H9 (cell line): Measurements from ENCODE around the gene DCHS1. TPM values are rescaled to one million over a fixed set of nuclear protein-coding genes. Genes with fewer than 3 reads are reported as not detected.

Experiments
- DNase-seq: peaks from one replicate; pipeline ENCODE4 v3.0.0-alpha.2; 2017
- H2AFZ ChIP-seq: one replicate; pipeline ENCODE4 v1.6.1; 2013; ENCODE audit warnings: mild to moderate bottlenecking, low read length, control low read depth, moderate library complexity
- H2AK5ac ChIP-seq: 2 replicates; pipeline ENCODE4 v1.6.1; 2013; ENCODE audit warnings: low read length, control low read depth, mixed read lengths; ENCODE audit not compliant: insufficient read length
- H2BK120ac ChIP-seq: one replicate; pipeline ENCODE4 v1.6.1; 2013; ENCODE audit warnings: low read depth, mild to moderate bottlenecking, low read length, control low read depth, inconsistent platforms; ENCODE audit not compliant: poor library complexity, severe bottlenecking
- H2BK12ac ChIP-seq: 2 replicates; pipeline ENCODE4 v1.6.1; 2013; ENCODE audit warnings: low read length, control low read depth, mixed read lengths, low read depth; ENCODE audit not compliant: insufficient read length
- H2BK15ac ChIP-seq: 2 replicates; pipeline ENCODE4 v1.6.1; 2013; ENCODE audit warnings: low read depth, low read length, control low read depth
- H2BK20ac ChIP-seq: one replicate; pipeline ENCODE4 v1.6.1; 2013; ENCODE audit warnings: low read depth, mild to moderate bottlenecking, low read length, control low read depth, inconsistent platforms; ENCODE audit not compliant: poor library complexity, severe bottlenecking
- H2BK5ac ChIP-seq: 2 replicates; pipeline ENCODE4 v1.6.1; 2013; ENCODE audit warnings: low read length, control low read depth, mixed read lengths; ENCODE audit not compliant: insufficient read length
- H3K14ac ChIP-seq: 2 replicates; pipeline ENCODE4 v1.6.1; 2013; ENCODE audit warnings: low read length, control low read depth; ENCODE audit not compliant: insufficient read depth
- H3K18ac ChIP-seq: 2 replicates; pipeline ENCODE4 v1.6.1; 2013; ENCODE audit warnings: low read depth, mild to moderate bottlenecking, mixed read lengths, low read length, control low read depth; ENCODE audit not compliant: insufficient read length
- H3K23ac ChIP-seq: 2 replicates; pipeline ENCODE4 v1.6.1; 2013; ENCODE audit warnings: low read length, control low read depth, mixed read lengths, low read depth; ENCODE audit not compliant: insufficient read length
- H3K23me2 ChIP-seq: 2 replicates; pipeline ENCODE4 v1.6.1; 2013; ENCODE audit warnings: low read depth, mild to moderate bottlenecking, mixed read lengths, low read length, control low read depth; ENCODE audit not compliant: insufficient read length, poor library complexity, severe bottlenecking
- H3K27ac ChIP-seq: 2 replicates; pipeline ENCODE4 v1.5.1; 2013; ENCODE audit warnings: low read length, control low read depth, mixed read lengths, low read depth; ENCODE audit not compliant: insufficient read length
- H3K27me3 ChIP-seq: 2 replicates; pipeline ENCODE4 v1.6.1; 2013; ENCODE audit warnings: low read length, control low read depth, inconsistent platforms; ENCODE audit not compliant: insufficient read depth
- H3K4ac ChIP-seq: 2 replicates; pipeline ENCODE4 v1.6.1; 2013; ENCODE audit warnings: low read depth, mild to moderate bottlenecking, control low read depth, inconsistent platforms, low read length, moderate library complexity
- H3K4me1 ChIP-seq: 2 replicates; pipeline ENCODE4 v1.6.1; 2013; ENCODE audit warnings: low read length, control low read depth, inconsistent platforms; ENCODE audit not compliant: insufficient read depth
- H3K4me2 ChIP-seq: 2 replicates; pipeline ENCODE4 v1.6.1; 2013; ENCODE audit warnings: low read length, control low read depth, mixed read lengths; ENCODE audit not compliant: insufficient read length, insufficient read depth
- H3K56ac ChIP-seq: 2 replicates; pipeline ENCODE4 v1.6.1; 2013; ENCODE audit warnings: low read depth, mild to moderate bottlenecking, mixed read lengths, low read length, control low read depth; ENCODE audit not compliant: insufficient read length
- H3K79me1 ChIP-seq: 2 replicates; pipeline ENCODE4 v1.6.1; 2013; ENCODE audit warnings: low read depth, mild to moderate bottlenecking, moderate library complexity, low read length, control low read depth, inconsistent platforms; ENCODE audit not compliant: insufficient read depth, poor library complexity, severe bottlenecking
- H3K79me2 ChIP-seq: 2 replicates; pipeline ENCODE4 v1.6.1; 2013; ENCODE audit warnings: low read length, control low read depth, inconsistent platforms; ENCODE audit not compliant: insufficient read depth
- H3K9ac ChIP-seq: 2 replicates; pipeline ENCODE4 v1.6.1; 2013; ENCODE audit warnings: low read length, control low read depth, mixed read lengths; ENCODE audit not compliant: insufficient read length; ENCODE audit errors: extremely low read depth
- H3K9me3 ChIP-seq: one replicate; pipeline ENCODE4 v1.6.1; 2013; ENCODE audit warnings: low read depth, low read length, inconsistent platforms; ENCODE audit not compliant: control insufficient read depth
- H3T11ph ChIP-seq: one replicate; pipeline ENCODE4 v1.6.1; 2013; ENCODE audit warnings: mild to moderate bottlenecking, low read length, control low read depth, inconsistent platforms
- H4K20me1 ChIP-seq: one replicate; pipeline ENCODE4 v1.6.1; 2013; ENCODE audit not compliant: control insufficient read depth, insufficient read length, insufficient read depth
- H4K5ac ChIP-seq: 2 replicates; pipeline ENCODE4 v1.6.1; 2013; ENCODE audit warnings: low read depth, mild to moderate bottlenecking, mixed read lengths, low read length, control low read depth; ENCODE audit not compliant: insufficient read length
- H4K8ac ChIP-seq: replicated peaks from 2 replicates; pipeline ENCODE4 v1.6.1; 2013; ENCODE audit warnings: low read length, control low read depth, mixed read lengths, low read depth; ENCODE audit not compliant: insufficient read length
- H4K91ac ChIP-seq: 2 replicates; pipeline ENCODE4 v1.6.1; 2013; ENCODE audit warnings: low read depth, mild to moderate bottlenecking, moderate library complexity, mixed read lengths, low read length, control low read depth; ENCODE audit not compliant: insufficient read length
- H3K27ac Mint-ChIP-seq, 3 experiments: 2 replicates in 2 of 3; 3 replicates in 1 of 3; pipeline ENCODE4 v1.8.0; 2020 to 2021; ENCODE audit warnings: mixed read lengths in 3 of 3, mild to moderate bottlenecking in 1 of 3, moderate library complexity in 1 of 3
- H3K27me3 Mint-ChIP-seq: 2 replicates; pipeline ENCODE4 v1.8.0; 2021; ENCODE audit warnings: low read depth, mild to moderate bottlenecking, moderate library complexity, mixed read lengths
- H3K36me3 Mint-ChIP-seq, 3 experiments: 2 replicates in 2 of 3; 3 replicates in 1 of 3; pipeline ENCODE4 v1.8.0; 2020 to 2021; ENCODE audit warnings: low read depth in 3 of 3, mixed read lengths in 3 of 3; ENCODE audit not compliant: insufficient read depth in 1 of 3
- H3K4me1 Mint-ChIP-seq, 2 experiments: 2 replicates each; pipeline ENCODE4 v1.8.0; 2020; ENCODE audit warnings: mixed read lengths in 2 of 2
- H3K4me3 Mint-ChIP-seq, 2 experiments: 2 replicates in 1 of 2; 3 replicates in 1 of 2; pipeline ENCODE4 v1.8.0; 2020 to 2021; ENCODE audit warnings: mild to moderate bottlenecking in 2 of 2, mixed read lengths in 2 of 2, moderate library complexity in 1 of 2
- H3K9me3 Mint-ChIP-seq, 2 experiments: 2 replicates in 1 of 2; 3 replicates in 1 of 2; pipeline ENCODE4 v1.8.0; 2020; ENCODE audit warnings: mild to moderate bottlenecking in 2 of 2, mixed read lengths in 2 of 2, moderate library complexity in 1 of 2
- CTCF ChIP-seq: fragments of 200-600 bp; sonication (generic); conservative IDR thresholded peaks from 3 replicates; pipeline ENCODE4 v1.8.0; 2021; ENCODE audit warnings: antibody characterized with exemption, mild to moderate bottlenecking
- WGBS: extraction: QIAGEN DNeasy Blood & Tissue Kit; methylation state at CpG from one replicate; pipeline ENCODE4 v1.1.7; 2013; ENCODE audit warnings: missing lambda C conversion rate, low lambda C conversion rate, mixed read lengths; ENCODE audit not compliant: insufficient read length; ENCODE audit errors: extremely low coverage; 5-methylcytosine and 5-hydroxymethylcytosine counted together
- total RNA-seq: library from RNA; stranded (reverse); gene quantifications from 2 replicates; pipeline ENCODE4 v1.2.1, GENCODE V29; 2021

The DCHS1 gene
- total RNA-seq, 1 experiment from 2014 or later: 12.5 TPM

- Mint-ChIP-seq H3K9me3 (no peaks in the 10 kb centered on the region), H3K27me3 (no peaks in the 10 kb centered on the region), H3K4me3 (no peak overlapping the region), H3K27ac (no peak overlapping the region), H3K36me3 (peaks cover 3 to 44% (median 18%) of the 10 kb centered on the region in 3 experiments; a peak in 6 of 7 replicates), H3K4me1 (peaks cover 6 to 11% of the 10 kb centered on the region in 2 experiments; a peak in 3 of 4 replicates)
- H3K14ac ChIP-seq: no peak overlapping the region
- no peak overlapping the region for H4K8ac ChIP-seq
- H2BK5ac ChIP-seq: no peak overlapping the region
- no peak overlapping the region for H3K27ac ChIP-seq
- H3K79me2 ChIP-seq: no peaks in the 10 kb centered on the region
- no peak overlapping the region for H2BK12ac ChIP-seq
- no peak overlapping the region for H3K4ac ChIP-seq
- H3K79me1 ChIP-seq: no peaks in the 10 kb centered on the region
- no peak overlapping the region for H3K56ac ChIP-seq
- no peak overlapping the region for H4K91ac ChIP-seq
- no peak overlapping the region for H3K23ac ChIP-seq
- no peak overlapping the region for H3T11ph ChIP-seq
- WGBS: no CpG with 5 or more reads among the region's 5 CpGs
- H2BK120ac ChIP-seq: no peak overlapping the region
- H3K18ac ChIP-seq: no peak overlapping the region
- H2BK15ac ChIP-seq: no peak overlapping the region
- no peak overlapping the region for H3K4me2 ChIP-seq
- DNase-seq: no peak
- H2AK5ac ChIP-seq: no peak overlapping the region
- TF ChIP-seq CTCF: no peak
- no peaks in the 10 kb centered on the region for H3K27me3 ChIP-seq
- no peaks in the 10 kb centered on the region for H3K4me1 ChIP-seq
- H3K9ac ChIP-seq: no peak overlapping the region
- no peak overlapping the region for H2AFZ ChIP-seq
- no peaks in the 10 kb centered on the region for H3K23me2 ChIP-seq
- no peak overlapping the region for H2BK20ac ChIP-seq
- no peaks in the 10 kb centered on the region for H4K20me1 ChIP-seq
- H3K9me3 ChIP-seq: no peaks in the 10 kb centered on the region
- no peak overlapping the region for H4K5ac ChIP-seq
These were observed 59.3 kb downstream of the DCHS1 start for GRCh38 chr11:6596239-6596877.
